Lung (tissue), 12 donors: ENCODE measurements around the gene RHOBTB1. TPM values are rescaled to one million over a fixed set of nuclear protein-coding genes. Genes with fewer than 3 reads are reported as not detected.

Experiments
- ATAC-seq: fragments of 200-7000 bp; cut with Tn5 transposase; one replicate; pipeline ENCODE4 v1.9.1; 2020; ENCODE audit warnings: moderate number of reproducible peaks; ENCODE audit not compliant: insufficient read depth, low FRiP score
- DNase-seq, 3 donors: peaks; one replicate each; pipeline ENCODE4 v3.0.0-alpha.2; 2013 to 2017
- H3K27ac ChIP-seq, 2 donors: one replicate each; pipeline ENCODE4 v1.5.1; 2013; ENCODE audit warnings: mild to moderate bottlenecking in 2 of 2, moderate library complexity in 2 of 2, control low read depth in 1 of 2, inconsistent platforms in 1 of 2, low read depth in 1 of 2, low read length in 1 of 2
- H3K27me3 ChIP-seq, 3 donors: one replicate each; pipeline ENCODE4 v1.5.1; 2013; ENCODE audit warnings: low read length in 2 of 3; ENCODE audit not compliant: control insufficient read depth in 3 of 3, insufficient read depth in 3 of 3
- H3K36me3 ChIP-seq, 4 donors: one replicate each; pipeline ENCODE4 v1.5.1; 2013; ENCODE audit warnings: low read length in 4 of 4, mild to moderate bottlenecking in 1 of 4, moderate library complexity in 1 of 4; ENCODE audit not compliant: control insufficient read depth in 4 of 4, insufficient read depth in 4 of 4
- H3K4me1 ChIP-seq, 5 donors: one replicate each; pipeline ENCODE4 v1.5.1; 2013; ENCODE audit warnings: low read length in 5 of 5, mild to moderate bottlenecking in 2 of 5, moderate library complexity in 1 of 5; ENCODE audit not compliant: control insufficient read depth in 5 of 5, insufficient read depth in 5 of 5
- H3K4me3 ChIP-seq: one replicate; pipeline ENCODE4 v1.5.1; 2013; ENCODE audit warnings: mild to moderate bottlenecking, control low read depth, moderate library complexity
- H3K9ac ChIP-seq, 2 donors: one replicate each; pipeline ENCODE4 v1.5.1; 2013; ENCODE audit warnings: low read length in 2 of 2, control low read depth in 1 of 2; ENCODE audit not compliant: insufficient read depth in 1 of 2
- H3K9me3 ChIP-seq, 4 donors: one replicate each; pipeline ENCODE4 v1.5.1; 2013; ENCODE audit warnings: low read length in 3 of 4, mild to moderate bottlenecking in 1 of 4, moderate library complexity in 1 of 4; ENCODE audit not compliant: control insufficient read depth in 4 of 4, insufficient read depth in 3 of 4
- WGBS, 2 donors: extraction: QIAGEN DNeasy Blood & Tissue Kit; methylation state at CpG; one replicate each; pipeline ENCODE4 v1.1.7; 2013; 5-methylcytosine and 5-hydroxymethylcytosine counted together
- polyA plus RNA-seq, 2 donors: library from polyadenylated mRNA; stranded (reverse); fragments of 200-250 nt; gene quantifications; one replicate each; pipeline ENCODE4 v1.2.1, GENCODE V29; 2013
- total RNA-seq, 2 donors: library from RNA; depleted of rRNA in 1 of 2; stranded (reverse); fragments of >200 nt in 1 of 2; gene quantifications; one replicate each; pipeline ENCODE4 v1.2.1, GENCODE V29; 2014 to 2021
- TF ChIP-seq, protein P1 (sequence below): IDR thresholded peaks from 2 replicates; pipeline ENCODE4 v1.5.1; 2012; ENCODE audit warnings: mild to moderate bottlenecking; ENCODE audit errors: control extremely low read depth, extremely low read depth
- donor health status: control.
- donor health status: control.
- donor health status: Bipolar disorder and iron deficiency.
- donor health status: healthy.
- donor health status: DM: yes; HTN: yes; CAD: no.

RHOBTB1 gene
- total and polyA plus RNA-seq, 4 donors, result 4.8 to 27.2 (median 8.0) TPM

DNA sequence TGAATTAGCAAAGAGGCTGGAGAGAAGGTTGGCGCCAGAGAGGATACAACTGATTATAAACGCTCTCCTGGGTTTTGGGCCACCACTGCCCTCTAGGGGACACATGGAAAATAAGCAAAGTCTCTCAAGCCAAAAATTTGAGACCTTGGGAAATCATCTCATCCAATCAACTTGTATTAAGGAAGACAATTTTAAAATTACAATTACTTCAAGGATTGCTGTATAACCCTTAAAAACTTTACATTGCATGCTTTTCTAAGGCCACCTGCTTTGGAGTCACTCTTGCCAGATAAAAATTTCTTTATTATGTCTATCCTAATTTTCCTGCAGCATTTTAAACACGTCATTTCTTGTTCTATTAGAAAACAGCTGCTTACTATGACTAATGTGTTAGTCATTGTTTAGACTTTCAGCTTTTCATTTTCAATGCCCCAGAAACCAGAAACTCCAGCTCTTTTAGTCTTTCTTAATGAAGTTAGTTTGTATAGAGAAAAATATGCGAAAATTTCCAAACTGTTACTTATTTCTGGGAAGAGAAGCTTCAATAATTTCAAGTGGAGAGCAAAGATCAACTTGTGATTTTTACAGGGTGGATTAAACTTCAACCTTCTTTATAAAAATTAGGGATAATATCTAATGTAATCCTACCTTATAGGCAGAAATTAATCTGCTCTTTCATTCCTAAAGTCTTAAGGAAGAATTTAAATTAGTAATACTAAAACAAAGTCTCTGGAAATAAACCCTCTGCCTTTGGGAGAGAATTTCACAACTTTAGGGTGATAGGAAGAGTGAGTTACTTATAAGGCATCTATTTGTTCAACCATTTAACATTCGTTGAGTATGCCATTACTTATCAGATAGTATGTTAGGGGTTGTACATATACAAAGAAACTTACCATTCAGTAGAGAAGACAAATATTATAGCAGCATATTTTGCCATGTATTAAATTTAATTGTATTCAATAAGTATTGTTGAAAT, 20.6 kb upstream of the RHOBTB1 start:
- Histone ChIP-seq H3K4me1 (peaks cover 0 to 28% (median 5%) of the 10 kb centered on the region in 5 donors), H3K9me3 (no peaks in the 10 kb centered on the region), H3K36me3 (no peaks in the 10 kb centered on the region), H3K4me3 (no peak overlapping the region), H3K27me3 (no peaks in the 10 kb centered on the region), H3K9ac (no peak overlapping the region), H3K27ac (peak overlapping the region in 1 of 2 donors; percentile 6)
- TF ChIP-seq, protein P1, sequence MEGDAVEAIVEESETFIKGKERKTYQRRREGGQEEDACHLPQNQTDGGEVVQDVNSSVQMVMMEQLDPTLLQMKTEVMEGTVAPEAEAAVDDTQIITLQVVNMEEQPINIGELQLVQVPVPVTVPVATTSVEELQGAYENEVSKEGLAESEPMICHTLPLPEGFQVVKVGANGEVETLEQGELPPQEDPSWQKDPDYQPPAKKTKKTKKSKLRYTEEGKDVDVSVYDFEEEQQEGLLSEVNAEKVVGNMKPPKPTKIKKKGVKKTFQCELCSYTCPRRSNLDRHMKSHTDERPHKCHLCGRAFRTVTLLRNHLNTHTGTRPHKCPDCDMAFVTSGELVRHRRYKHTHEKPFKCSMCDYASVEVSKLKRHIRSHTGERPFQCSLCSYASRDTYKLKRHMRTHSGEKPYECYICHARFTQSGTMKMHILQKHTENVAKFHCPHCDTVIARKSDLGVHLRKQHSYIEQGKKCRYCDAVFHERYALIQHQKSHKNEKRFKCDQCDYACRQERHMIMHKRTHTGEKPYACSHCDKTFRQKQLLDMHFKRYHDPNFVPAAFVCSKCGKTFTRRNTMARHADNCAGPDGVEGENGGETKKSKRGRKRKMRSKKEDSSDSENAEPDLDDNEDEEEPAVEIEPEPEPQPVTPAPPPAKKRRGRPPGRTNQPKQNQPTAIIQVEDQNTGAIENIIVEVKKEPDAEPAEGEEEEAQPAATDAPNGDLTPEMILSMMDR, result peak; percentile 58
- peak; percentile 73 for ATAC-seq
- peak; percentile 69 to 92 (median 91) for DNase-seq
- WGBS, 2 donors, result 21 to 41% methylated on average over 5 of the region's 5 CpGs

DNA sequence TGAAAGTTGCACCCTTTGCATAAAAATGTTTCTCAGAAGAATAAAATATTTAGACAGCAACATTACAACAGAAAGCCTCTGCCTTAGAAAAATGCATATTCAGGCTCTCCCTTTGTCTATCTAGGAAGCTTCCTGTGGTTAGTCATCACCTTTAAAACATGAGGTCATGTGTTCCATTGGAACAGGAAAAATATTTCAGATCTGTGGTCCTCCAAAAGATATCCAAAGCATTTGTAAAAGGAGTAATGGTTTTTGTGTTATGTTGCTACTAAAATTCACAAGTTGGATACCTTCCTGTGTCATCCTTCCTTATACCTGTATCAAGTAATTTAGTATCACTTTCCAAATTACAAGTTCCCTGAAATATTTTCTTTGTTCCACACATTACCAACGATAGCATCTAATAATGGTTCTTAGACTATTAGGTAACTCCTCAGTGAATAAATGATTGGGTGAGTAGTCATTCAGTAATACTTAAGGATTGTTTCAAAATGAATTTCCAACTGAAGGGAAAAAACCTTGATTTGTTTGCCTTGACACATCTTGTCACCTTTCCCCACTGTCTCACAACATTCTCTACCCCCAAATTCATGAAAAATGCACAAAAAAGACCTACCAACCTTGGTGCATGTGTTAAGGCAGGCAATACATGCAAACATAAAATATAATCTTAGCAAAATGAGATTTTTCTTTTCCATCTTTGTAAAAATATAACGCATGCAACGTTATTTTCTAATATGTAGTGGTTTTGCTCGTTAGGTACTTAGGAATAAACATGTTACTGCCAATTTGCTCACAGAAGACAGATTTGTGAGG, 19.7 kb upstream of the RHOBTB1 start:
- 20 to 27% methylated on average over 4 of the region's 4 CpGs for whole genome bisulfite sequencing, 2 donors
- no peaks in the 10 kb centered on the region for H3K36me3 ChIP-seq
- no peaks in the 10 kb centered on the region for H3K27me3 ChIP-seq
- ATAC-seq (no peak), DNase-seq (no peak)
- H3K27ac ChIP-seq, result peak overlapping the region in 1 of 2 donors; percentile 6
- peaks cover 0 to 27% (median 2%) of the 10 kb centered on the region in 5 donors for H3K4me1 ChIP-seq
- H3K9me3 ChIP-seq, result no peaks in the 10 kb centered on the region
- no peak overlapping the region for H3K4me3 ChIP-seq
- TF ChIP-seq, protein P1, result no peak
- no peak overlapping the region for H3K9ac ChIP-seq

DNA sequence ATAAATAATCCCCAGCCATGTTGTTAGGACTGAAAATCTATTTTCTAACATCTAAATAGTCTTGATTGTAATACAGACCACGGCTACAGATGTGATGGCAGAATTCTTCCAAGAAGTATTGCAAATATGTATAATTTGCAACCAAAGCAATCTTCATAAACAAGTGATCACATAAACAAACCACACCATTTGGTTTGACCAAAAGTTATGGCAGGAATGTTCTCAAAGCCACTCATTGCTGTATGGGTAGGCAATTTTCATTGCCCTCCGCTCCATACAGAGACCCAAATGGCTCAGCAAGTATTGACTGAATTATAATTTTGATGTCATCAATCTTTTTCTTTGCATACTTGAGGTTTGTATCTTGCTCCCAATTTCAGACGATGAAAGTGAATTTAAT, 19.0 kb upstream of the RHOBTB1 start:
- Histone ChIP-seq H3K4me3 (no peak overlapping the region), H3K27ac (no peak overlapping the region)
- WGBS, 2 donors, result 74 to 76% methylated on average over 3 of the region's 3 CpGs

More for the DNA sequence above, 19.0 kb upstream of the RHOBTB1 start:
- Histone ChIP-seq H3K27me3 (no peaks in the 10 kb centered on the region), H3K36me3 (no peaks in the 10 kb centered on the region), H3K9ac (no peak overlapping the region), H3K9me3 (no peaks in the 10 kb centered on the region), H3K4me1 (peaks cover 0 to 23% (median 2%) of the 10 kb centered on the region in 5 donors)
- DNase-seq (no peak), ATAC-seq (no peak)
- TF ChIP-seq, protein P1, result no peak
